Tibial nerve (tissue), 4 donors: ENCODE data around the gene TMEM132D. TPM values are rescaled to one million over a fixed set of nuclear protein-coding genes. Genes with fewer than 3 reads are reported as not detected.

ENCODE experiments used
- DNase-seq, 2 donors: peaks; one replicate each; pipeline ENCODE4 v3.0.0-alpha.2; 2019; ENCODE audit warnings: low spot score in 2 of 2
- H3K27ac ChIP-seq, 4 donors: fragments of 200-600 bp; sonication (generic) in 3 of 4; one replicate each; pipeline ENCODE4 v1.5.1; 2017 to 2019; ENCODE audit warnings: mild to moderate bottlenecking in 1 of 4
- H3K27me3 ChIP-seq, 2 donors: fragments of 200-600 bp; sonication (generic) in 1 of 2; one replicate each; pipeline versions ENCODE4 v1.5.1 to v1.6.0; 2017 to 2019
- H3K36me3 ChIP-seq, 3 donors: fragments of 200-600 bp; sonication (generic); one replicate each; pipeline ENCODE4 v1.5.1; 2018 to 2019
- H3K4me1 ChIP-seq, 4 donors: fragments of 200-600 bp; sonication (generic) in 3 of 4; one replicate each; pipeline ENCODE4 v1.5.1; 2017 to 2019
- H3K4me3 ChIP-seq, 4 donors: fragments of 200-600 bp; sonication (generic) in 3 of 4; one replicate each; pipeline ENCODE4 v1.5.1; 2017 to 2019; ENCODE audit warnings: mild to moderate bottlenecking in 1 of 4, moderate library complexity in 1 of 4
- H3K9me3 ChIP-seq, 4 donors: fragments of 200-600 bp; sonication (generic) in 3 of 4; one replicate each; pipeline ENCODE4 v1.5.1; 2017 to 2019
- EP300 ChIP-seq, 2 donors: sonication (generic); formaldehyde crosslinking; IDR thresholded peaks; one replicate each; pipeline ENCODE4 v1.6.1; 2017; ENCODE audit warnings: antibody characterized with exemption in 2 of 2, mild to moderate bottlenecking in 1 of 2
- POLR2A ChIP-seq, 2 donors: fragments of 450-650 bp; IDR thresholded peaks; one replicate each; pipeline ENCODE4 v1.6.1; 2017; ENCODE audit warnings: antibody characterized with exemption in 2 of 2, mild to moderate bottlenecking in 2 of 2, moderate library complexity in 2 of 2
- WGBS, 2 donors: methylation state at CpG; one replicate each; pipeline ENCODE4 v1.1.5; 2018; 5-methylcytosine and 5-hydroxymethylcytosine counted together
- total RNA-seq, 4 donors: library from RNA; depleted of rRNA; stranded (reverse); fragments of >200 nt; gene quantifications; one replicate each; pipeline ENCODE4 v1.1.0, GENCODE V29; 2016
- TF ChIP-seq, protein P1 (sequence below), 5 experiments: fragments of 200-600 bp in 3 of 5; fragments of 450-650 bp in 2 of 5; sonication (generic) in 3 of 5; IDR thresholded peaks; one replicate each; pipeline ENCODE4 v1.5.1; 2016 to 2019; ENCODE audit warnings: antibody characterized with exemption in 5 of 5, mild to moderate bottlenecking in 3 of 5, moderate library complexity in 2 of 5

Gene TMEM132D
- total RNA-seq, 4 donors from 2014 or later: under 0.01 to 0.21 TPM; not detected in 2

DNA sequence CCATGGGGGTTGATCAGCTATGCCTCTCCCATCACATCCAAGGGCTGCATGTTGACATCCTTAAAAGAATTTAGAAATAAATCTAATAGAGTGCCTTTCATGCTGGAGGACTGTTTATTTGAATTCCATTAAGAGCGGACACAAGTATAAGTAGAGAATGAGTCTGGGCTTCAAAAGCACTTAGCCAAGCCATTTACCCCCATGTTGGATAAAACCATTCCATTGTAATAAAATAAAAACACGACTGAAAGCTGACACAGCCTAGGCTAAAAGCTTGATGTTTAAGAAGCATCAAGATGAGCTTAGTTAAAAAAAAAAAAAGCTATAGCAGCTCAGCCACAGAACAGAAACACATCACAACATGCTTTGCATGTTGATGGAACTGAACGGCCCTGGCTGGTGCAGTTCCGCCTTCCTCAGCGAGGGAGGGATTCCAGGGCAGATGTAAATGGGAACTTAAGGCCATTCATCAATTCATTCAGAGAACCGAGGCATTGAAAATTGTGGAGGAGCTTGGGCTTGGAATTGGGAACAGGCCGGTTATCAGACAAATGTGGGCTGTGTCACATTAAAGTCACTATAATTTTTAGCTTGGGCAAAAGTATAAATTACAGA, 41.2 kb downstream of the TMEM132D start:
- Histone ChIP-seq H3K27me3 (no peaks in the 10 kb centered on the region), H3K9me3 (peaks cover 0 to 31% (median 0%) of the 10 kb centered on the region in 4 donors), H3K36me3 (no peaks in the 10 kb centered on the region), H3K4me3 (no peak overlapping the region), H3K27ac (no peak overlapping the region), H3K4me1 (no peaks in the 10 kb centered on the region)
- TF ChIP-seq, protein P1, sequence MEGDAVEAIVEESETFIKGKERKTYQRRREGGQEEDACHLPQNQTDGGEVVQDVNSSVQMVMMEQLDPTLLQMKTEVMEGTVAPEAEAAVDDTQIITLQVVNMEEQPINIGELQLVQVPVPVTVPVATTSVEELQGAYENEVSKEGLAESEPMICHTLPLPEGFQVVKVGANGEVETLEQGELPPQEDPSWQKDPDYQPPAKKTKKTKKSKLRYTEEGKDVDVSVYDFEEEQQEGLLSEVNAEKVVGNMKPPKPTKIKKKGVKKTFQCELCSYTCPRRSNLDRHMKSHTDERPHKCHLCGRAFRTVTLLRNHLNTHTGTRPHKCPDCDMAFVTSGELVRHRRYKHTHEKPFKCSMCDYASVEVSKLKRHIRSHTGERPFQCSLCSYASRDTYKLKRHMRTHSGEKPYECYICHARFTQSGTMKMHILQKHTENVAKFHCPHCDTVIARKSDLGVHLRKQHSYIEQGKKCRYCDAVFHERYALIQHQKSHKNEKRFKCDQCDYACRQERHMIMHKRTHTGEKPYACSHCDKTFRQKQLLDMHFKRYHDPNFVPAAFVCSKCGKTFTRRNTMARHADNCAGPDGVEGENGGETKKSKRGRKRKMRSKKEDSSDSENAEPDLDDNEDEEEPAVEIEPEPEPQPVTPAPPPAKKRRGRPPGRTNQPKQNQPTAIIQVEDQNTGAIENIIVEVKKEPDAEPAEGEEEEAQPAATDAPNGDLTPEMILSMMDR (IDR thresholded peaks at IDR 0.05): no peak
- no peak for TF ChIP-seq POLR2A (IDR thresholded peaks at IDR 0.05)
- WGBS, 2 donors: 43 to 46% methylated on average over 7 of the region's 7 CpGs
- DNase-seq: no peak

DNA sequence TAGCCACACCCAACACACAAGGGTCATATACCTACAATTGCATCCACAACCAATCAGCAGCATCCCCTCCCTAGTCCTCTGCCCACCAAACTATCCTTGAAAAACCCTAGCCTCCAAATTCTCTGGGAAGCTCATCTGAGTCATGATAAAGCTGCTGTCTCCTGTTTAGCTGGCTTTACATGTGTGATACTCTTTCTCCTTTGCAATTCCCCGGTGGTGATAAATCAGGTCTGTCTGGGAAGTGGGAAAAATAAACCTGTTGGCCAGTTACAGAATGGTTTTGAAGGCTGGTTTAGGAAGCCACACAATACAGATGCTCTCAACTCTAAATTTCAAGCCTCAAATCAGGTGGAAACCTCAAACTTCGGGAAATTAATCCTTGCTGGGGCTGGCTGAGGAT, 41.9 kb downstream of the TMEM132D start:
- WGBS, 2 donors: 63 to 71% methylated on average over 2 of the region's 2 CpGs
- no peak overlapping the region for H3K4me3 ChIP-seq
- H3K4me1 ChIP-seq: no peaks in the 10 kb centered on the region
- peaks cover 0 to 28% (median 0%) of the 10 kb centered on the region in 4 donors for H3K9me3 ChIP-seq
- TF ChIP-seq EP300 (IDR thresholded peaks at IDR 0.05) (no peak), POLR2A (IDR thresholded peaks at IDR 0.05) (no peak)
- TF ChIP-seq, protein P1 (IDR thresholded peaks at IDR 0.05): no peak
- no peaks in the 10 kb centered on the region for H3K36me3 ChIP-seq
- H3K27me3 ChIP-seq: no peaks in the 10 kb centered on the region
- DNase-seq: no peak
- H3K27ac ChIP-seq: no peak overlapping the region

DNA sequence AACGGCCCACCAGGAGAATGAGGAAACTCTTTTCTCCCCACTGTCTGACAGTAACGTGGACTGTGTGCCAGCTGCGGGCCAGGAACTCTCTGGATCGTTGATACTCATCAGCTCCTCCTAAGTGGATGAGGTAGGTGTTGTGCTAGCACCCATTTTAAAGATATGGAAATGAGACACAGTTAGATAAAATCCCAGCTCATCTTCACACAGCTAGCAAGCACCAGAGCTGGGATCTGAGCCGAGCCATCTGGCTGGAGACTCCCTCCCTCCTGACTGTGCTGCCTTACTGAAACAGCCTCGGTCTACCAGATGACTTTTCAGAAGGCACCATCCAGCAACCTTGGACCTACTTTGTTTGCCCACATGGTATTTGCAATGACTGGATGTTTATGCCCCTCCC, 49.2 kb downstream of the TMEM132D start:
- Histone ChIP-seq H3K4me1 (no peaks in the 10 kb centered on the region), H3K36me3 (no peaks in the 10 kb centered on the region), H3K27me3 (no peaks in the 10 kb centered on the region), H3K27ac (no peak overlapping the region), H3K9me3 (peaks cover 0 to 14% (median 0%) of the 10 kb centered on the region in 4 donors), H3K4me3 (no peak overlapping the region)
- WGBS, 2 donors: 49 to 54% methylated on average over 6 of the region's 6 CpGs
- TF ChIP-seq, protein P1 (IDR thresholded peaks at IDR 0.05): no peak
- TF ChIP-seq POLR2A (IDR thresholded peaks at IDR 0.05) (no peak), EP300 (IDR thresholded peaks at IDR 0.05) (no peak)
- DNase-seq: no peak

DNA sequence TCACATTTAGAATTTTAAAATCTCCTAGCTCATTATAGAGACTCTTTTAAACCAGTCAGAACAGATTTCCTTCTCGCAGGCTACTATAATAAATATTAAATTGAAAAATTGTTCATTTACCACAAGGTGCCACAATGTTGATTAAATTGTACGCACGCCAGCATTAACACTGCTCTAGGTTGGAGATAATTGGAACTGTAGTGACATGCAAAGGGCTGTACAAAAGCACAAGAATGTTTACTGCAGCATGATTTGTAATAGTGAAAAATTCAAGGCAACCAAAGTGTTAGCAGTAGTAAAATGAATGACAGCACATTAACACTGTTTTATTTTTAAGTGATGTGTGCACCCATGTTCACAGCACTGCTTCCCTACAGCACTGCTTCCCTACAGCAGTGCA, 52.5 kb downstream of the TMEM132D start:
- H3K4me3 ChIP-seq: no peak overlapping the region
- no peak for TF ChIP-seq POLR2A (IDR thresholded peaks at IDR 0.05)
- TF ChIP-seq EP300 (IDR thresholded peaks at IDR 0.05): no peak
- TF ChIP-seq, protein P1 (IDR thresholded peaks at IDR 0.05): no peak
- peaks cover 0 to 11% (median 0%) of the 10 kb centered on the region in 4 donors for H3K9me3 ChIP-seq
- H3K27me3 ChIP-seq: no peaks in the 10 kb centered on the region
- no peak overlapping the region for H3K27ac ChIP-seq
- no peaks in the 10 kb centered on the region for H3K4me1 ChIP-seq
- WGBS, 2 donors: 94 to 95% methylated on average over 3 of the region's 3 CpGs
- no peak for DNase-seq
- H3K36me3 ChIP-seq: no peaks in the 10 kb centered on the region

DNA sequence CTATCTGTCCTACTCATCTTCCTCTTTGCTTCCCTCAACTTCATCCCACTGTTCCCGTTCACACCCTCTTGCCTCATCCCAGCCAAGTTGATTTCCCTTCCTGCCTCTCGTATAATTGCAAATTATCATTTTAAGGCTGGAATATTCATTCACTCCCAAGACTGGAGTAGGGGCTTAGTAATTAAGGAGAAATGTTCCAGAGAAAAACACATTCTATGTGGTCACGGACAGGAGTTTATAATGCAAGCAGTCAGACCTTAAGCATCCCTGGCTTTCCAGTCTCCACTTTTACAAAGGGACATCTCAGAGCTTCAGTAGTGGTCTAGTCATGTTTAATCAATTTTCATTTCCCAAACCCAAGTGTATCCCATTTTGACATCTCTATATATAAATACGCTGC, 54.9 kb downstream of the TMEM132D start:
- Histone ChIP-seq H3K9me3 (peaks cover 0 to 5% (median 0%) of the 10 kb centered on the region in 4 donors), H3K27ac (no peak overlapping the region), H3K4me1 (no peaks in the 10 kb centered on the region), H3K36me3 (no peaks in the 10 kb centered on the region), H3K27me3 (no peaks in the 10 kb centered on the region), H3K4me3 (no peak overlapping the region)
- DNase-seq: no peak
- 88 to 91% methylated on average over 4 of the region's 4 CpGs for WGBS, 2 donors
- TF ChIP-seq, protein P1 (IDR thresholded peaks at IDR 0.05): no peak
- TF ChIP-seq POLR2A (IDR thresholded peaks at IDR 0.05) (no peak), EP300 (IDR thresholded peaks at IDR 0.05) (no peak)
